GM12878 (cell line): ENCODE data around the gene MAP4K1. TPM values are rescaled to one million over a fixed set of nuclear protein-coding genes. Genes with fewer than 3 reads are reported as not detected.

ENCODE experiments used
- ATAC-seq: fragments of 200-7000 bp; cut with Tn5 transposase; 3 replicates; pipeline ENCODE4 v1.9.1; 2020; ENCODE audit warnings: mild to moderate bottlenecking, moderate library complexity
- BruUV-seq: library from RNA; stranded (reverse); fragments of 400-500 nt; replicated peaks from 2 replicates; lab custom pipeline; 2021; lab: Mats Ljungman, UMichigan
- CTCF ChIA-PET: fragments of 300-600 bp; sonication (Branson Sonifier 250); formaldehyde crosslinking; extraction: SDS; loops from one replicate; lab custom pipeline; 2021; ENCODE audit warnings: inconsistent platforms; lab: Yijun Ruan, JAX
- POLR2A ChIA-PET: fragments of 350-600 bp; formaldehyde crosslinking; extraction: SDS; loops from one replicate; lab custom pipeline; 2021; ENCODE audit warnings: inconsistent platforms; lab: Charles Lee
- RAD21 ChIA-PET: fragments of 300-600 bp; sonication (Branson Sonifier 250); formaldehyde crosslinking; loops from one replicate; lab custom pipeline; 2023; ENCODE audit warnings: antibody characterized with exemption; ENCODE audit not compliant: unreplicated experiment; lab: Charles Lee
- SMC1A ChIA-PET: fragments of 300-600 bp; sonication (Branson Sonifier 250); formaldehyde crosslinking; loops from one replicate; lab custom pipeline; 2023; ENCODE audit not compliant: unreplicated experiment, uncharacterized antibody; lab: Charles Lee
- DNase-seq: peaks from one replicate; pipeline ENCODE4 v3.0.0-alpha.2; 2011; ENCODE audit warnings: low read depth, low spot score
- FAIRE-seq: peaks from 3 replicates; lab custom pipeline; 2011; peaks lifted over from hg19 to GRCh38; lab: Jason Lieb, UNC
- H2AFZ ChIP-seq: 2 replicates; pipeline ENCODE4 v1.6.0; 2011; ENCODE audit warnings: low read depth, low read length, control low read depth; ENCODE audit not compliant: control insufficient read depth
- H3K27ac ChIP-seq: 2 replicates; pipeline ENCODE4 v1.5.1; 2011; ENCODE audit warnings: control low read depth; ENCODE audit not compliant: control insufficient read depth, insufficient read depth
- H3K27me3 ChIP-seq, 2 experiments: replicated peaks in 1 of 2; 2 replicates each; pipeline versions ENCODE4 v1.6.0 to v1.6.1; 2011; ENCODE audit warnings: low read length in 1 of 2; ENCODE audit not compliant: control insufficient read depth in 2 of 2, insufficient read depth in 2 of 2
- H3K36me3 ChIP-seq, 2 experiments: 2 replicates each; pipeline ENCODE4 v1.5.1; 2011; ENCODE audit warnings: low read length in 1 of 2; ENCODE audit not compliant: control insufficient read depth in 2 of 2, insufficient read depth in 2 of 2
- H3K4me1 ChIP-seq: 2 replicates; pipeline ENCODE4 v1.6.1; 2011; ENCODE audit warnings: mild to moderate bottlenecking, low read length, moderate library complexity, mixed read lengths; ENCODE audit not compliant: control insufficient read depth, insufficient read depth
- H3K4me2 ChIP-seq: 2 replicates; pipeline ENCODE4 v1.6.0; 2011; ENCODE audit warnings: control low read depth; ENCODE audit not compliant: control insufficient read depth, insufficient read depth
- H3K4me3 ChIP-seq: fragments of 200-600 bp; sonication (generic); 2 replicates; pipeline ENCODE4 v1.5.1; 2016
- H3K79me2 ChIP-seq: 2 replicates; pipeline ENCODE4 v1.6.0; 2011; ENCODE audit warnings: low read length; ENCODE audit not compliant: control insufficient read depth, insufficient read depth
- H3K9ac ChIP-seq: 2 replicates; pipeline ENCODE4 v1.8.0; 2011; ENCODE audit warnings: low read length, control low read depth, mixed read lengths; ENCODE audit not compliant: control insufficient read depth, insufficient read depth
- H3K9me3 ChIP-seq: replicated peaks from 3 replicates; pipeline ENCODE4 v1.5.1; 2011; ENCODE audit warnings: mild to moderate bottlenecking, low read length; ENCODE audit not compliant: control insufficient read depth, insufficient read depth
- H4K20me1 ChIP-seq: 2 replicates; pipeline ENCODE4 v1.6.0; 2011; ENCODE audit not compliant: control insufficient read depth, insufficient read depth
- ATF3 ChIP-seq: IDR thresholded peaks from 2 replicates; pipeline ENCODE4 v1.6.1; 2011; ENCODE audit warnings: low read depth, mild to moderate bottlenecking, low read length, moderate library complexity, borderline replicate concordance; ENCODE audit errors: extremely low read depth
- BRCA1 ChIP-seq: IDR thresholded peaks from 2 replicates; pipeline ENCODE4 v1.6.1; 2011; ENCODE audit warnings: low read depth, low read length, improper control_type of control experiment
- EED ChIP-seq: sonication (generic); IDR thresholded peaks from 2 replicates; pipeline ENCODE4 v1.6.1; 2016; ENCODE audit warnings: antibody characterized with exemption, low read depth
- ESRRA ChIP-seq: IDR thresholded peaks from 2 replicates; pipeline ENCODE4 v1.6.1; 2012; ENCODE audit warnings: mild to moderate bottlenecking, low read length, improper control_type of control experiment
- MEF2B ChIP-seq: fragments of 450-650 bp; IDR thresholded peaks from 2 replicates; pipeline ENCODE4 v1.6.1; 2018; ENCODE audit warnings: mild to moderate bottlenecking, moderate library complexity; ENCODE audit not compliant: partially characterized antibody, poor library complexity, severe bottlenecking
- MLLT1 ChIP-seq: fragments of 450-650 bp; IDR thresholded peaks from 2 replicates; pipeline ENCODE4 v1.6.1; 2016; ENCODE audit warnings: mild to moderate bottlenecking
- MXI1 ChIP-seq: fragments of 150-350 bp; IDR thresholded peaks from 2 replicates; pipeline ENCODE4 v1.6.1; 2011; ENCODE audit warnings: low read depth, mild to moderate bottlenecking, inconsistent platforms, low read length, improper control_type of control experiment
- NFYA ChIP-seq: IDR thresholded peaks from 2 replicates; pipeline ENCODE4 v1.6.1; 2011; ENCODE audit warnings: low read depth, mild to moderate bottlenecking, low read length, improper control_type of control experiment, borderline replicate concordance
- RCOR1 ChIP-seq: conservative IDR thresholded peaks from 2 replicates; pipeline ENCODE4 v1.6.1; 2012; ENCODE audit warnings: low read depth, low read length, improper control_type of control experiment
- SMC3 ChIP-seq: IDR thresholded peaks from 2 replicates; pipeline ENCODE4 v1.6.1; 2011; ENCODE audit warnings: low read length, improper control_type of control experiment, borderline replicate concordance
- SUPT20H ChIP-seq: IDR thresholded peaks from 2 replicates; pipeline ENCODE4 v1.6.1; 2011; ENCODE audit warnings: low read depth, mild to moderate bottlenecking, low read length, moderate library complexity, borderline replicate concordance; ENCODE audit not compliant: control insufficient read depth
- WRNIP1 ChIP-seq: IDR thresholded peaks from 2 replicates; pipeline ENCODE4 v1.6.1; 2011; ENCODE audit warnings: low read depth, low read length, improper control_type of control experiment, borderline replicate concordance
- YY1 ChIP-seq: IDR thresholded peaks from 2 replicates; pipeline ENCODE4 v1.6.1; 2011; ENCODE audit warnings: low read depth, mild to moderate bottlenecking, low read length
- WGBS: methylation state at CpG from one replicate; pipeline ENCODE4 v1.1.6; 2016; ENCODE audit warnings: low lambda C conversion rate; ENCODE audit not compliant: insufficient replicate concordance, insufficient coverage; ENCODE audit errors: missing lambda C conversion rate; 5-methylcytosine and 5-hydroxymethylcytosine counted together
- in situ Hi-C: fragments of 300-500 bp; cut with MboI; formaldehyde crosslinking; loops from 9 replicates; pipeline ENCODE4 v1.14.3; 2018; ENCODE audit warnings: mixed read lengths
- intact Hi-C: fragments of 100-400 bp; cut with micrococcal nuclease; formaldehyde crosslinking; loops from one replicate; pipeline ENCODE4 v1.14.2; 2022; ENCODE audit not compliant: unreplicated experiment
- polyA plus RNA-seq, 11 experiments: library from polyadenylated mRNA; depleted of rRNA in 4 of 11; unstranded in 6 of 11; stranded (reverse) in 5 of 11; fragments of >200 nt; fragmentation: Nextera tagmentation in 4 of 11; fragmentation: Illumina TruSeq in 1 of 11; extraction: Ambion mirVana in 4 of 11; extraction: Trizol in 1 of 11; gene quantifications; 1 replicate in 1 of 11; 2 replicates in 10 of 11; pipeline versions ENCODE4 v1.2.1 to v1.2.3, GENCODE V29; 2011 to 2016; ENCODE audit warnings: inconsistent platforms in 2 of 11, missing spikeins in 2 of 11, low read depth in 1 of 11
- total RNA-seq, 4 experiments: library from RNA; depleted of rRNA in 3 of 4; stranded (reverse); fragments of >200 nt in 3 of 4; fragmentation: Illumina TruSeq in 1 of 4; extraction: Trizol in 1 of 4; gene quantifications; 2 replicates each; pipeline versions ENCODE4 v1.2.1 to v1.2.3, GENCODE V29; 2013 to 2021
- TF ChIP-seq, protein P1 (sequence below): IDR thresholded peaks from 2 replicates; pipeline ENCODE4 v1.6.1; 2012; ENCODE audit warnings: low read depth, low read length, improper control_type of control experiment
- TF ChIP-seq, protein P2 (sequence below): fragments of 450-650 bp; formaldehyde crosslinking; IDR thresholded peaks from 2 replicates; pipeline ENCODE4 v1.4.0; 2020; ENCODE audit warnings: mild to moderate bottlenecking, moderate library complexity

Gene MAP4K1
- total and polyA plus RNA-seq, 10 of the 15 experiments (the other 5 are each of a cell fraction or from before 2014, with no cell fraction given) = 39.2 to 306 (median 140) TPM

GRCh38 chr19:38597075-38597474, 20.7 kb downstream of the MAP4K1 start:
- POLR2A ChIA-PET = interaction anchor here (0.5 kb wide), 1 partner anchor 44 kb away, joined by 4 read pairs; no protein-coding TSS in a partner anchor
- peaks cover 20 to 27% of the 10 kb centered on the region in 2 experiments; a peak in 3 of 4 replicates for H3K36me3 ChIP-seq

More at GRCh38 chr19:38597075-38597474, 20.7 kb downstream of the MAP4K1 start:
- Histone ChIP-seq H3K4me1 (no peaks in the 10 kb centered on the region), H3K4me3 (no peak overlapping the region), H3K27ac (no peak overlapping the region), H3K4me2 (no peak overlapping the region), H3K79me2 (no peaks in the 10 kb centered on the region), H2AFZ (no peak overlapping the region), H3K27me3 (no peaks in the 10 kb centered on the region), H3K9ac (no peak overlapping the region), H3K9me3 (no peaks in the 10 kb centered on the region), H4K20me1 (no peaks in the 10 kb centered on the region)
- FAIRE-seq = no peak
- 87% methylated on average over 11 of the region's 11 CpGs for WGBS
- ChIA-PET RAD21 (interaction anchor here (0.6 kb wide), 1 partner anchor 83 kb away, joined by 3 read pairs; no protein-coding TSS in a partner anchor), SMC1A (no interaction called here), CTCF (no interaction called here)
- intact Hi-C loops = no loop called here
- no TSS peak for BruUV-seq
- no peak for TF ChIP-seq SMC3
- TF ChIP-seq NFYA = no peak
- no peak for TF ChIP-seq MXI1
- TF ChIP-seq, protein P1, sequence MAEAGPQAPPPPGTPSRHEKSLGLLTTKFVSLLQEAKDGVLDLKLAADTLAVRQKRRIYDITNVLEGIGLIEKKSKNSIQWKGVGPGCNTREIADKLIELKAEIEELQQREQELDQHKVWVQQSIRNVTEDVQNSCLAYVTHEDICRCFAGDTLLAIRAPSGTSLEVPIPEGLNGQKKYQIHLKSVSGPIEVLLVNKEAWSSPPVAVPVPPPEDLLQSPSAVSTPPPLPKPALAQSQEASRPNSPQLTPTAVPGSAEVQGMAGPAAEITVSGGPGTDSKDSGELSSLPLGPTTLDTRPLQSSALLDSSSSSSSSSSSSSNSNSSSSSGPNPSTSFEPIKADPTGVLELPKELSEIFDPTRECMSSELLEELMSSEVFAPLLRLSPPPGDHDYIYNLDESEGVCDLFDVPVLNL = no peak
- TF ChIP-seq, protein P2, sequence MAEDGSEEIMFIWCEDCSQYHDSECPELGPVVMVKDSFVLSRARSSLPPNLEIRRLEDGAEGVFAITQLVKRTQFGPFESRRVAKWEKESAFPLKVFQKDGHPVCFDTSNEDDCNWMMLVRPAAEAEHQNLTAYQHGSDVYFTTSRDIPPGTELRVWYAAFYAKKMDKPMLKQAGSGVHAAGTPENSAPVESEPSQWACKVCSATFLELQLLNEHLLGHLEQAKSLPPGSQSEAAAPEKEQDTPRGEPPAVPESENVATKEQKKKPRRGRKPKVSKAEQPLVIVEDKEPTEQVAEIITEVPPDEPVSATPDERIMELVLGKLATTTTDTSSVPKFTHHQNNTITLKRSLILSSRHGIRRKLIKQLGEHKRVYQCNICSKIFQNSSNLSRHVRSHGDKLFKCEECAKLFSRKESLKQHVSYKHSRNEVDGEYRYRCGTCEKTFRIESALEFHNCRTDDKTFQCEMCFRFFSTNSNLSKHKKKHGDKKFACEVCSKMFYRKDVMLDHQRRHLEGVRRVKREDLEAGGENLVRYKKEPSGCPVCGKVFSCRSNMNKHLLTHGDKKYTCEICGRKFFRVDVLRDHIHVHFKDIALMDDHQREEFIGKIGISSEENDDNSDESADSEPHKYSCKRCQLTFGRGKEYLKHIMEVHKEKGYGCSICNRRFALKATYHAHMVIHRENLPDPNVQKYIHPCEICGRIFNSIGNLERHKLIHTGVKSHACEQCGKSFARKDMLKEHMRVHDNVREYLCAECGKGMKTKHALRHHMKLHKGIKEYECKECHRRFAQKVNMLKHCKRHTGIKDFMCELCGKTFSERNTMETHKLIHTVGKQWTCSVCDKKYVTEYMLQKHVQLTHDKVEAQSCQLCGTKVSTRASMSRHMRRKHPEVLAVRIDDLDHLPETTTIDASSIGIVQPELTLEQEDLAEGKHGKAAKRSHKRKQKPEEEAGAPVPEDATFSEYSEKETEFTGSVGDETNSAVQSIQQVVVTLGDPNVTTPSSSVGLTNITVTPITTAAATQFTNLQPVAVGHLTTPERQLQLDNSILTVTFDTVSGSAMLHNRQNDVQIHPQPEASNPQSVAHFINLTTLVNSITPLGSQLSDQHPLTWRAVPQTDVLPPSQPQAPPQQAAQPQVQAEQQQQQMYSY = no peak
- no peak for TF ChIP-seq MLLT1
- no peak for TF ChIP-seq EED
- no peak for TF ChIP-seq RCOR1
- no peak for TF ChIP-seq MEF2B
- no peak for TF ChIP-seq ATF3
- TF ChIP-seq WRNIP1 = no peak
- no peak for TF ChIP-seq YY1
- TF ChIP-seq ESRRA = no peak
- TF ChIP-seq SUPT20H = no peak
- TF ChIP-seq BRCA1 = no peak
- no peak for DNase-seq
- ATAC-seq = no peak
- in situ Hi-C loops = no loop called here
